Occipital lobe (tissue), 2 donors: ENCODE measurements around the gene KAZN. TPM values are rescaled to one million over a fixed set of nuclear protein-coding genes. Genes with fewer than 3 reads are reported as not detected.

ENCODE experiments used
- DNase-seq: peaks from one replicate; lab custom pipeline; 2025; lab: John Stamatoyannopoulos, UW
- total RNA-seq: library from RNA; depleted of rRNA; stranded (reverse); fragments of >200 nt; gene quantifications from one replicate; pipeline ENCODE4 v1.2.3, GENCODE V29; 2014

KAZN gene
- total RNA-seq, 1 donor from 2014 or later = 27.5 TPM

GRCh38 chr1:15153842-15154479, 555.5 kb downstream of the KAZN start:
- DNase-seq = no peak

- no peak for DNase-seq
Measured at GRCh38 chr1:15154480-15155036, 556.1 kb downstream of the KAZN start.

- no peak for DNase-seq
Measured at GRCh38 chr1:15155191-15155590, 556.7 kb downstream of the KAZN start.

DNA sequence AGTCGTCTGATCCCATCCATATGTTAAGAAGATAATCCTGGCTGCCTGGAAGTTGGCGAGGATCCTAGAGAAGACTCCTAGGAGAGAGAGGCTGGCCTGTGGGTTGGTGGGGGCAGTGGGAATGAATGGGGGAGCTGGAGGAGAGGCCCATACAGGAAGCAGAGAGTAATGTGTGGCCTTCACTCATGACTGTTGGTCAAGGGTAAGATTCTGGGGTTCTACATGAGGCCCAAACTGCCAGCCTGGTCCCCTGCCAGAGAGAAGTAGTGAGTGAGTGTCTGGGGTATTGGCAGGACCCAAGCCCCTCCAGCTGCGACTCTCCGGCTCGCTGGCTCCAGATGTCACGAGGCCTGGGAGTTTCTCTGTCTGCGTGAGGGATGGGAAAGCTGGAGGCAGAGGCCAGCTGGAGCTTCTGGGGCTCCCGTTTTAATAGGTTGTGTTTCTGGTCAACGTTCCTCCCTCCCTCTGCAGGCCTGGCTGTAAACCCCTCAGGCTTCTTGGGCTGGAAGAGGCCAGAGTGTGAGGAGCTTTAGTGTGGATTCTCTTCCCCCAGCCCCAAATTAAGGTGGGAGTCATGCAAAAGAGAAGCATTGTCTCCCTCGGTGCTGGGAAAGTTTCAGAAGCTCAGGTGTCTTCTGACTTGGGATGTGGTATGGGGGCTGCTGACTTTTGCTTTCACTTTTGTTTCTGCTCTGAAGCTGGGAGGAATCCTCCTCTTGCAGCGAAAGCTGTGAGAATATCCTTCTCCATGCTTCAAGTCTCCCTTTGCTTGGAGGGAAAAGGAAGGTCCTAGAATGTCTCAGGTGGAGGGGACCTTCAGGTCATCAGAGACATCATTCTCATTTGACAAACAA, 557.6 kb downstream of the KAZN start:
- no peak for DNase-seq

GRCh38 chr1:15156807-15157380, 558.4 kb downstream of the KAZN start:
- DNase-seq = no peak

- DNase-seq = no peak
Measured at GRCh38 chr1:15157524-15158399, 559.3 kb downstream of the KAZN start.

DNA sequence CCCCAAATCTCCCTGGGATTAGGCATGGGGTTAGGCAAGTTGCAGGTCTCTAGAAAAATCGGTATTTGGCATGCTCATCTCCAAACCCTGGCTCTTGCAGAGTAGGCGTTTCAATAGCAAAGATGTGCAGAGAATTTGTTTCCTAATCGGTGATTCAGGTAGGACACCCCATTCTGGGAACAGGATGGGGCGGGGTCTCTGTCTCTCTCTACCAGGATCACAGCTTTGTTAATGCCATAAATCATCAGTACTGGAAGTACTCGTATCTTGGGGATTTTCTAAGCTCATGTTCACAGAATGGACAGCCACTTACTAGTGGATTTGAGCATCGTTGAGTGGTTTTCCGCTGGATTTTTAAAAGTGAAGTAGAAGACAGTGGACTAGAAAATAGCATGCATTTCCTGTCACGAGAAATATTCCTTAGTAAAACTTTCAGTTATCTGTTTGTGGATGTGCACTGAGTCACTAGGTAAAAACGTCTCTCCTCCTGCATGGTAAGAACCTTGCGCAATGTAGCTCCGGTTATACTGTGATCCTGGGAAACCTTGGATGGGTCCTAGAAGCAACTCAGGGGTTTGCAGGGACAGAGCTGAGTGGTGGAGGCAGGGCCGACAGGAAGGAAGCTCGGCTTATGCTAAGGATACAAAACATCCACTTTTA, 560.2 kb downstream of the KAZN start:
- DNase-seq = no peak

DNA sequence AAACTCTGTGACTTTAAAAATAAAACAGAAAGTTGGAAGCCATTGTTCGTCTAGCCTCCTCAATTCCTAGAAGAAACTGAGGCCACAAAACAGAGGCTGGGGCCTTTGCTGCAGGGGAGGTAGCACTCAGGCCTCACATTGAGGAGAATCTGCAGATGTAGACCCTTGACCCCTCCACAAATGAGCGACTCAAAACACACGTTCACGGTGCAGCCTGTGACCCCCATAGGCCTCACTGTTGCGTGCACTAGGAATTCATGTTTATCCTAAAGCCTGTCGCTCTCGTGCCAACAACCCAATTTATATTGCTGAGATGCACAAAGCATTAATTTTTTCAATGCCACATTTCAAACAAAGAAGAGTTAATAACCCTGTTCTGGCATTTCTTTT, 560.7 kb downstream of the KAZN start:
- DNase-seq = no peak

- no peak for DNase-seq
Measured at GRCh38 chr1:15160626-15161025, 562.1 kb downstream of the KAZN start.

DNA sequence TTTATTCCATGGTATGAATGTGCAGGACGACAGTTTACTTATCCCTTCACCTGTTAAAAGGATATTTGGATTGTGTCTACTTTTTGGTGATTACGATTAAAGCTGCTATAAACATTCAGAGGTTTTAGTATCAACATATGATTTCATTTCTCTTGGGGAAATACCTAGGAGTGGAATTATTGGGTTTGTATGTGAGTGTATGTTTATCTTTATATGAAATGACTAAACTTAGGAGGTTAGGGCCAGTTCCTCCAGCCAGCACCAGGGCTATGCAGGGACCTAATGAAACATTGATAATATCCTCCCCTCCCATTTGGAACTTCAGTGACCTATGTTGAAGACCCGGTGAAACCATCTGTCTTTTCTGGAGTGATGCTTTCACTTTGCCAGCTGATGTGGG, 568.9 kb downstream of the KAZN start:
- DNase-seq = no peak
